ENCODE data around the gene AOPEP.

Gene AOPEP

GRCh38 chr9:95025213-95026147, 299.0 kb downstream of the AOPEP start:
- no peak for DNase-seq

- no peak for DNase-seq
Observed at GRCh38 chr9:95026148-95026524, 299.6 kb downstream of the AOPEP start.

GRCh38 chr9:95027914-95028852, 301.7 kb downstream of the AOPEP start:
- no peak for DNase-seq

- no peak for DNase-seq
Observed at GRCh38 chr9:95028853-95029219, 302.3 kb downstream of the AOPEP start.

- DNase-seq = no peak
Observed at GRCh38 chr9:95029288-95029687, 302.8 kb downstream of the AOPEP start.

GRCh38 chr9:95029720-95030119, 303.2 kb downstream of the AOPEP start:
- DNase-seq = no peak

GRCh38 chr9:95030344-95030743, 303.8 kb downstream of the AOPEP start:
- no peak for DNase-seq

- no peak for DNase-seq
Observed at GRCh38 chr9:95030920-95031642, 304.6 kb downstream of the AOPEP start.

- no peak for DNase-seq
Observed at GRCh38 chr9:95031711-95032461, 305.4 kb downstream of the AOPEP start.

GRCh38 chr9:95032580-95033341, 306.3 kb downstream of the AOPEP start:
- DNase-seq = no peak

- DNase-seq = no peak
Observed at GRCh38 chr9:95035846-95036245, 309.3 kb downstream of the AOPEP start.

- DNase-seq = no peak
Observed at GRCh38 chr9:95036676-95037075, 310.2 kb downstream of the AOPEP start.

- no peak for DNase-seq
Observed at GRCh38 chr9:95037789-95038521, 311.5 kb downstream of the AOPEP start.

GRCh38 chr9:95038666-95039065, 312.2 kb downstream of the AOPEP start:
- DNase-seq = no peak

GRCh38 chr9:95040106-95040505, 313.6 kb downstream of the AOPEP start:
- no peak for DNase-seq

GRCh38 chr9:95043826-95044225, 317.3 kb downstream of the AOPEP start:
- DNase-seq = no peak

- DNase-seq = no peak
Observed at GRCh38 chr9:95044731-95045508, 318.4 kb downstream of the AOPEP start.

- no peak for DNase-seq
Observed at GRCh38 chr9:95045751-95046150, 319.3 kb downstream of the AOPEP start.

GRCh38 chr9:95047452-95048224, 321.1 kb downstream of the AOPEP start:
- DNase-seq = no peak
